Measurements from ENCODE around the gene CALD1. TPM values are rescaled to one million over a fixed set of nuclear protein-coding genes. Genes with fewer than 3 reads are reported as not detected.
A peak's percentile ranks its signal among the peaks of the same experiment; 100 is the strongest.

The CALD1 gene
- total and polyA plus RNA-seq, 2 donors: 17.8 to 78.9 TPM

GRCh38 chr7:134907639-134908038 is 128.2 kb downstream of the CALD1 start:
- Histone ChIP-seq H3K27ac (ENCODE audit: low read depth in 1 of 2, low read length in 1 of 2) (no peak overlapping the region), H3K27me3 (ENCODE audit: control insufficient read depth in 2 of 2, insufficient read depth in 1 of 2, low read length in 1 of 2) (no peaks in the 10 kb centered on the region), H3K4me3 (ENCODE audit: low read length in 2 of 2) (no peak overlapping the region), H3K9me3 (ENCODE audit: control insufficient read depth in 2 of 2, insufficient read depth in 1 of 2, low read length in 1 of 2) (no peaks in the 10 kb centered on the region), H3K36me3 (ENCODE audit: control insufficient read depth in 2 of 2, insufficient read depth in 2 of 2, low read length in 1 of 2) (no peaks in the 10 kb centered on the region), H3K4me1 (ENCODE audit: control insufficient read depth in 2 of 2, insufficient read depth in 2 of 2, low read length in 2 of 2) (no peaks in the 10 kb centered on the region)
- DNase-seq (ENCODE audit: low read depth in 6 of 9, low spot score in 9 of 9): no peak
- 77% methylated on average over 6 of the region's 6 CpGs for WGBS

GRCh38 chr7:134908289-134908688 is 128.9 kb downstream of the CALD1 start:
- no peaks in the 10 kb centered on the region for H3K36me3 ChIP-seq (ENCODE audit: control insufficient read depth in 2 of 2, insufficient read depth in 2 of 2, low read length in 1 of 2)
- no peak for DNase-seq (ENCODE audit: low read depth in 6 of 9, low spot score in 9 of 9)
- whole genome bisulfite sequencing: 89% methylated on average over 3 of the region's 3 CpGs
- no peak overlapping the region for H3K27ac ChIP-seq (ENCODE audit: low read depth in 1 of 2, low read length in 1 of 2)
- no peaks in the 10 kb centered on the region for H3K9me3 ChIP-seq (ENCODE audit: control insufficient read depth in 2 of 2, insufficient read depth in 1 of 2, low read length in 1 of 2)
- H3K4me3 ChIP-seq (ENCODE audit: low read length in 2 of 2): no peak overlapping the region
- no peaks in the 10 kb centered on the region for H3K27me3 ChIP-seq (ENCODE audit: control insufficient read depth in 2 of 2, insufficient read depth in 1 of 2, low read length in 1 of 2)
- no peaks in the 10 kb centered on the region for H3K4me1 ChIP-seq (ENCODE audit: control insufficient read depth in 2 of 2, insufficient read depth in 2 of 2, low read length in 2 of 2)

- Histone ChIP-seq H3K4me3 (ENCODE audit: low read length in 2 of 2) (no peak overlapping the region), H3K27me3 (ENCODE audit: control insufficient read depth in 2 of 2, insufficient read depth in 1 of 2, low read length in 1 of 2) (no peaks in the 10 kb centered on the region), H3K27ac (ENCODE audit: low read depth in 1 of 2, low read length in 1 of 2) (no peak overlapping the region), H3K9me3 (ENCODE audit: control insufficient read depth in 2 of 2, insufficient read depth in 1 of 2, low read length in 1 of 2) (no peaks in the 10 kb centered on the region), H3K36me3 (ENCODE audit: control insufficient read depth in 2 of 2, insufficient read depth in 2 of 2, low read length in 1 of 2) (no peaks in the 10 kb centered on the region), H3K4me1 (ENCODE audit: control insufficient read depth in 2 of 2, insufficient read depth in 2 of 2, low read length in 2 of 2) (no peaks in the 10 kb centered on the region)
- 94% methylated on average over 4 of the region's 4 CpGs for WGBS
- no peak for DNase-seq (ENCODE audit: low read depth in 6 of 9, low spot score in 9 of 9)
Observed at GRCh38 chr7:134910214-134910890, 130.9 kb downstream of the CALD1 start.

GRCh38 chr7:134910968-134911367 is 131.5 kb downstream of the CALD1 start:
- Histone ChIP-seq H3K9me3 (ENCODE audit: control insufficient read depth in 2 of 2, insufficient read depth in 1 of 2, low read length in 1 of 2) (no peaks in the 10 kb centered on the region), H3K4me3 (ENCODE audit: low read length in 2 of 2) (no peak overlapping the region), H3K27me3 (ENCODE audit: control insufficient read depth in 2 of 2, insufficient read depth in 1 of 2, low read length in 1 of 2) (no peaks in the 10 kb centered on the region), H3K4me1 (ENCODE audit: control insufficient read depth in 2 of 2, insufficient read depth in 2 of 2, low read length in 2 of 2) (no peaks in the 10 kb centered on the region), H3K27ac (ENCODE audit: low read depth in 1 of 2, low read length in 1 of 2) (no peak overlapping the region), H3K36me3 (ENCODE audit: control insufficient read depth in 2 of 2, insufficient read depth in 2 of 2, low read length in 1 of 2) (no peaks in the 10 kb centered on the region)
- no peak for DNase-seq (ENCODE audit: low read depth in 6 of 9, low spot score in 9 of 9)
- WGBS: 96% methylated on average over 4 of the region's 4 CpGs

- Histone ChIP-seq H3K9me3 (ENCODE audit: control insufficient read depth in 2 of 2, insufficient read depth in 1 of 2, low read length in 1 of 2) (no peaks in the 10 kb centered on the region), H3K4me1 (ENCODE audit: control insufficient read depth in 2 of 2, insufficient read depth in 2 of 2, low read length in 2 of 2) (no peaks in the 10 kb centered on the region), H3K4me3 (ENCODE audit: low read length in 2 of 2) (no peak overlapping the region), H3K36me3 (ENCODE audit: control insufficient read depth in 2 of 2, insufficient read depth in 2 of 2, low read length in 1 of 2) (no peaks in the 10 kb centered on the region), H3K27ac (ENCODE audit: low read depth in 1 of 2, low read length in 1 of 2) (no peak overlapping the region), H3K27me3 (ENCODE audit: control insufficient read depth in 2 of 2, insufficient read depth in 1 of 2, low read length in 1 of 2) (no peaks in the 10 kb centered on the region)
- DNase-seq (ENCODE audit: low read depth in 6 of 9, low spot score in 9 of 9): no peak
- 91% methylated on average over 6 of the region's 6 CpGs for WGBS
Observed at GRCh38 chr7:134916171-134916883, 136.9 kb downstream of the CALD1 start.

- Histone ChIP-seq H3K27me3 (ENCODE audit: control insufficient read depth in 2 of 2, insufficient read depth in 1 of 2, low read length in 1 of 2) (no peaks in the 10 kb centered on the region), H3K9me3 (ENCODE audit: control insufficient read depth in 2 of 2, insufficient read depth in 1 of 2, low read length in 1 of 2) (no peaks in the 10 kb centered on the region), H3K4me1 (ENCODE audit: control insufficient read depth in 2 of 2, insufficient read depth in 2 of 2, low read length in 2 of 2) (no peaks in the 10 kb centered on the region), H3K36me3 (ENCODE audit: control insufficient read depth in 2 of 2, insufficient read depth in 2 of 2, low read length in 1 of 2) (no peaks in the 10 kb centered on the region), H3K4me3 (ENCODE audit: low read length in 2 of 2) (no peak overlapping the region), H3K27ac (ENCODE audit: low read depth in 1 of 2, low read length in 1 of 2) (peak overlapping the region in 1 of 2 donors; percentile 6)
- DNase-seq (ENCODE audit: low read depth in 6 of 9, low spot score in 9 of 9): no peak
Observed at GRCh38 chr7:134919240-134919641, 139.8 kb downstream of the CALD1 start.

GRCh38 chr7:134920026-134920753 is 140.8 kb downstream of the CALD1 start:
- Histone ChIP-seq H3K27ac (ENCODE audit: low read depth in 1 of 2, low read length in 1 of 2) (peak overlapping the region in 1 of 2 donors; percentile 26), H3K36me3 (ENCODE audit: control insufficient read depth in 2 of 2, insufficient read depth in 2 of 2, low read length in 1 of 2) (no peaks in the 10 kb centered on the region), H3K27me3 (ENCODE audit: control insufficient read depth in 2 of 2, insufficient read depth in 1 of 2, low read length in 1 of 2) (no peaks in the 10 kb centered on the region), H3K9me3 (ENCODE audit: control insufficient read depth in 2 of 2, insufficient read depth in 1 of 2, low read length in 1 of 2) (no peaks in the 10 kb centered on the region), H3K4me1 (ENCODE audit: control insufficient read depth in 2 of 2, insufficient read depth in 2 of 2, low read length in 2 of 2) (no peaks in the 10 kb centered on the region), H3K4me3 (ENCODE audit: low read length in 2 of 2) (no peak overlapping the region)
- 96% methylated on average over 2 of the region's 2 CpGs for WGBS
- DNase-seq (ENCODE audit: low read depth in 6 of 9, low spot score in 9 of 9): no peak

GRCh38 chr7:134922720-134923704 is 143.6 kb downstream of the CALD1 start:
- Histone ChIP-seq H3K4me1 (ENCODE audit: control insufficient read depth in 2 of 2, insufficient read depth in 2 of 2, low read length in 2 of 2) (no peaks in the 10 kb centered on the region), H3K27me3 (ENCODE audit: control insufficient read depth in 2 of 2, insufficient read depth in 1 of 2, low read length in 1 of 2) (no peaks in the 10 kb centered on the region), H3K9me3 (ENCODE audit: control insufficient read depth in 2 of 2, insufficient read depth in 1 of 2, low read length in 1 of 2) (no peaks in the 10 kb centered on the region), H3K27ac (ENCODE audit: low read depth in 1 of 2, low read length in 1 of 2) (no peak overlapping the region), H3K4me3 (ENCODE audit: low read length in 2 of 2) (no peak overlapping the region), H3K36me3 (ENCODE audit: control insufficient read depth in 2 of 2, insufficient read depth in 2 of 2, low read length in 1 of 2) (no peaks in the 10 kb centered on the region)
- DNase-seq (ENCODE audit: low read depth in 6 of 9, low spot score in 9 of 9): no peak
- 95% methylated on average over 5 of the region's 5 CpGs for WGBS
